ENCODE results near the gene SRGAP3. TPM values are rescaled to one million over a fixed set of nuclear protein-coding genes. Genes with fewer than 3 reads are reported as not detected.

SRGAP3 gene
- total RNA-seq, 1 donor from 2014 or later: 10.3 TPM

DNA sequence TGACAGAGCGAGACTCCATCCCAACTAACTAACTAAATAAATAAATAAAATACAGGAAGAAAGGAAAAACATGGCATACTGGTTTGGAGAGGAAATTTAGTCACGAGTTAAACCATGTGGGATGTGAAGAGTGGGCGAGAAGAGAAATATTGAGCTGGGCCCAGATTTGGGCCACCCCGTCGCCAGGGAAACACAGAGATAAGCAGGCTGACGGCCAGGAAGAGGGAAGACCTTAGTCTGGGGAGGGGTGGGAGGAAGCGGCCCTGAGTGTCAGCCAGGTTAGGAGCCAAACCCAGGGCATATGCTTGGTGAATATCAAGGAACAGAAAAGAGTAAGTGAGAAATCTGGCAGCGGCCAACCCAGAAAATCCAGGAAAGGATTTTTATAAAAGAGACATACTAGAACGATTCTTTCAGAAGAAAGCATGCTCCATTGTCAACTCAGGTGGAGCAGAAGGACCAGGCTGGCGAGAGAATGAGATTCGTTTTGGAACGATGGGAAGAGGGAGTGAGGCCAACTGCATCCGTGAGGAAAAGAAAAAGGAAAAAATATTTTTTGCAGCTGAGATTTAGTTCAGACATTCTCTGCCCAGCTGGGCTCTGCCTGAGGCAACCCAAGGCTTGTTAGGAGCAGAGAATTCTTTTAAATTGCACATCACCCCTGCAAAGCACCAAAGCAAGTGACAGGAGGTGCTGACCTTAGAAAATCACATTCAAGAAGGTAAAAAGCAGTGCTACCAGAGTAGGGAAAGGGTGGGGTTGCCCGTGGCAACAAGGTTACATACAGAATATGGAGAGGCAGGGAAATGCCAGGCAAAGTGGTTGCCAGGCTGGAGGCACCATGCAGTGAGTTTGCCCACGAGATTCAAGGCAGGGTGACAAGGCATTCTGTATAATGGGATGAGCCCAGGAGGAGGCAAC is 226.9 kb downstream of the SRGAP3 start:
- TF ChIP-seq CTCF (IDR thresholded peaks at IDR 0.05; ENCODE audit: borderline replicate concordance): no peak
- DNase-seq: no peak
- intact Hi-C loops (cut with micrococcal nuclease): no loop called here

GRCh38 chr3:9021271-9022009 is 228.0 kb downstream of the SRGAP3 start:
- no peak for TF ChIP-seq CTCF (IDR thresholded peaks at IDR 0.05; ENCODE audit: borderline replicate concordance)
- no peak overlapping the region for H3K27ac ChIP-seq (replicated peaks)
- no peaks in the 10 kb centered on the region for H3K27me3 ChIP-seq (ENCODE audit: low read depth)
- H3K9me3 ChIP-seq (replicated peaks): no peaks in the 10 kb centered on the region
- H3K4me3 ChIP-seq: no peak overlapping the region
- intact Hi-C loops (cut with micrococcal nuclease): no loop called here
- H3K4me1 ChIP-seq: peaks cover 42% of the 10 kb centered on the region
- no peak for DNase-seq
- no peaks in the 10 kb centered on the region for H3K36me3 ChIP-seq

More for the DNA sequence above, 226.9 kb downstream of the SRGAP3 start:
- H3K4me3 ChIP-seq: no peak overlapping the region
- peaks cover 54% of the 10 kb centered on the region for H3K4me1 ChIP-seq
- no peaks in the 10 kb centered on the region for H3K36me3 ChIP-seq
- no peak overlapping the region for H3K27ac ChIP-seq (replicated peaks)
- H3K27me3 ChIP-seq (ENCODE audit: low read depth): no peaks in the 10 kb centered on the region
- H3K9me3 ChIP-seq (replicated peaks): no peaks in the 10 kb centered on the region

DNA sequence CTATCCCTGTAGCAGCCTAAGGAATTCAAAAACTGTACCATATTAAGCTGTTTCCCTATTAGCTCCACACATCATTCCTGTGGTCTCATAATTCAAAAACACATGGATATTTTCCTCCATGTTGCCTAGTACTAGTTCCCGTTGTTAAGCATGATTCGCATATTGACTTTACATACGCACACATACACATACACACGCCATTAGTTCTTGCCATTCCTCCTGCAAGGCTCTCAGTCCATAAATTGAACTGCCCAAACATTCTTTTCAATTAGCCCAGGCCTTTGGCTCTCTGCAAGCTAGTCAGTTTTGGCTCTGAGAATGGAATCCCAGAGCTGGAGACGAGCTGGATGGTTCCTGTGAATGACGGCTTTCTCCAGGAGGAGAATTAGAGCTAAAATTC is 229.0 kb downstream of the SRGAP3 start:
- TF ChIP-seq CTCF (IDR thresholded peaks at IDR 0.05; ENCODE audit: borderline replicate concordance): no peak
- H3K4me3 ChIP-seq: no peak overlapping the region
- no peak overlapping the region for H3K27ac ChIP-seq (replicated peaks)
- no peaks in the 10 kb centered on the region for H3K9me3 ChIP-seq (replicated peaks)
- DNase-seq: no peak
- intact Hi-C loops (cut with micrococcal nuclease): no loop called here
- no peaks in the 10 kb centered on the region for H3K36me3 ChIP-seq
- no peaks in the 10 kb centered on the region for H3K27me3 ChIP-seq (ENCODE audit: low read depth)
- peaks cover 39% of the 10 kb centered on the region for H3K4me1 ChIP-seq

- no peak overlapping the region for H3K4me3 ChIP-seq
- H3K27me3 ChIP-seq (ENCODE audit: low read depth): no peaks in the 10 kb centered on the region
- DNase-seq: no peak
- no peaks in the 10 kb centered on the region for H3K9me3 ChIP-seq (replicated peaks)
- no peak overlapping the region for H3K27ac ChIP-seq (replicated peaks)
- no peaks in the 10 kb centered on the region for H3K36me3 ChIP-seq
- intact Hi-C loops (cut with micrococcal nuclease): no loop called here
- peaks cover 39% of the 10 kb centered on the region for H3K4me1 ChIP-seq
- TF ChIP-seq CTCF (IDR thresholded peaks at IDR 0.05; ENCODE audit: borderline replicate concordance): no peak
Observed at GRCh38 chr3:9019259-9019961, 230.0 kb downstream of the SRGAP3 start.

DNA sequence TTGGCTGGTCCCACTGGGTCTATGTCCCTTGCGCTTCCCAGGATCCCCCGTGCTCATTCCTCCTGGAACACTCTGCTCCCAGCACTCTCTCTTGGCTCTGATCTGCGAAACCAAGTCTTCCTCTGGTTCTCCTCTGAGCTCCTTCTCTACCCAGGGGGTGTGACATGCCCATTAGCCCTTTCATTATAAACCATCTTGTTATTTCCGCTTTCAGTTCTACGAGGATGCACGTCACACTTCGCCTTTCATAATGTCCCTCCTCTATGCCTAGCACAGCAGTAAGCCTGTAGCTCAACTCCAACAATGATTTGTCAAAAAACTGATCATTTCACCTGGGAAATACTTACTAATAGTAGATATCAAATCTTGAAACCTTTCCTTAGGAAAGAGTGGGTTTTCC is 234.2 kb downstream of the SRGAP3 start:
- H3K27me3 ChIP-seq (ENCODE audit: low read depth): no peaks in the 10 kb centered on the region
- DNase-seq: no peak
- H3K36me3 ChIP-seq: no peaks in the 10 kb centered on the region
- no peak for TF ChIP-seq CTCF (IDR thresholded peaks at IDR 0.05; ENCODE audit: borderline replicate concordance)
- no peak overlapping the region for H3K27ac ChIP-seq (replicated peaks)
- no peaks in the 10 kb centered on the region for H3K9me3 ChIP-seq (replicated peaks)
- peaks cover 24% of the 10 kb centered on the region for H3K4me1 ChIP-seq
- no peak overlapping the region for H3K4me3 ChIP-seq
- intact Hi-C loops (cut with micrococcal nuclease): no loop called here

Measured in left ventricle myocardium inferior (tissue), 1 donor.